IPS-NIHi7 (cell line): ENCODE results near the gene MACROD2.
A peak's percentile ranks its signal among the peaks of the same experiment; 100 is the strongest.

Source experiments
- DNase-seq: peaks from one replicate; pipeline ENCODE4 v3.0.0; 2012; ENCODE audit warnings: mixed read lengths; ENCODE audit errors: extremely low spot score

The MACROD2 gene

GRCh38 chr20:15900443-15900842 is 1905.1 kb downstream of the MACROD2 start:
- DNase-seq: no peak

- DNase-seq: peak; percentile 57
Observed at GRCh38 chr20:15902493-15902892, 1907.2 kb downstream of the MACROD2 start.

- DNase-seq: no peak
Observed at GRCh38 chr20:15905661-15906060, 1910.3 kb downstream of the MACROD2 start.

GRCh38 chr20:15909995-15910394 is 1914.7 kb downstream of the MACROD2 start:
- DNase-seq: no peak

- DNase-seq: no peak
Observed at GRCh38 chr20:15911581-15911980, 1916.3 kb downstream of the MACROD2 start.

GRCh38 chr20:15913391-15914025 is 1918.2 kb downstream of the MACROD2 start:
- DNase-seq: no peak

GRCh38 chr20:15916623-15917022 is 1921.3 kb downstream of the MACROD2 start:
- peak; percentile 34 for DNase-seq

GRCh38 chr20:15917283-15917682 is 1922.0 kb downstream of the MACROD2 start:
- DNase-seq: no peak

GRCh38 chr20:15918631-15919030 is 1923.3 kb downstream of the MACROD2 start:
- no peak for DNase-seq

- no peak for DNase-seq
Observed at GRCh38 chr20:15919118-15919517, 1923.8 kb downstream of the MACROD2 start.

- no peak for DNase-seq
Observed at GRCh38 chr20:15921930-15922329, 1926.6 kb downstream of the MACROD2 start.

GRCh38 chr20:15922556-15922955 is 1927.2 kb downstream of the MACROD2 start:
- DNase-seq: no peak

- DNase-seq: no peak
Observed at GRCh38 chr20:15923030-15923776, 1927.9 kb downstream of the MACROD2 start.

- no peak for DNase-seq
Observed at GRCh38 chr20:15924556-15924955, 1929.2 kb downstream of the MACROD2 start.

GRCh38 chr20:15925376-15925775 is 1930.1 kb downstream of the MACROD2 start:
- DNase-seq: no peak

- DNase-seq: no peak
Observed at GRCh38 chr20:15927893-15928650, 1932.8 kb downstream of the MACROD2 start.

- DNase-seq: no peak
Observed at GRCh38 chr20:15928946-15929345, 1933.6 kb downstream of the MACROD2 start.

GRCh38 chr20:15930311-15931305 is 1935.3 kb downstream of the MACROD2 start:
- peak; percentile 29 for DNase-seq

GRCh38 chr20:15931897-15932296 is 1936.6 kb downstream of the MACROD2 start:
- no peak for DNase-seq

GRCh38 chr20:15937179-15937578 is 1941.9 kb downstream of the MACROD2 start:
- no peak for DNase-seq

GRCh38 chr20:15938847-15939246 is 1943.5 kb downstream of the MACROD2 start:
- no peak for DNase-seq
